ENCODE measurements around the gene STK38L. TPM values are rescaled to one million over a fixed set of nuclear protein-coding genes. Genes with fewer than 3 reads are reported as not detected.

The STK38L gene
- total and polyA plus RNA-seq, 2 of the 8 experiments (the other 6 are each of a cell fraction or from before 2014, with no cell fraction given): 8.1 to 63.6 TPM

DNA sequence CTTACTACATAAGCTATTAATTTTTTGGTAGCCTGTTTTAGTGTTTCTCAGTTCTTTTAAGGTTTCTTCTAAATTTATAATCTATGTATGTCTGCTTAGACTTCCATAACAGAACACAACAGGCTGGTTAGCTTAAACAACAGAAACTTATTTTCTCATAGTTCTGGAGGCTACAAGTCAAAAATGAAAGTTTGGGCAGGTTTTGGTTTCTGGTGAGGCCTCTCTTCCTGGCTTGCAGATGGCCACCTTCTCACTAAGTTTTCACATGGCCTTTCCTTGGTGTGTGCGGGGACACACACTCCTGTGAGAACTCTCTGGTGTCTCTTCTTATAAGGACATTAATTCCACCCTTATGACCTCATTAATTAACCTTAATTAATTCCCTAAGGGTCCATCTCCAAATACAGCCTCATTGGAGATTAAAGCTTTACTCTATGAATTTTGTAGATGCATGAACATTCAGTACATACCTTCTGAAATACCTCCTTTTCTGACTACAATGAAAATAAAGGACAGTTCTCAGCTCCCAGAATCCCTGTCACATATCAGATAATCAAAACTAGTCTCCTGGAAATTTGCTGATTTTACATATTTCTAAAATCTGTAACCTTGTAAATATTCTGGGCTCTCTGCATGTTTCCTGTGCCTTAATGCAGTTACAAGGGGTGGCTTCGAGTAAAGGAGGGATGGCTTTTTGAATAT, 65.4 kb downstream of the STK38L start (continued):
- TF ChIP-seq HDAC2 (IDR thresholded peaks at IDR 0.05; ENCODE audit: borderline replicate concordance in 1 of 2, low read depth in 2 of 2, low read length in 2 of 2) (no peak), BRCA1 (IDR thresholded peaks at IDR 0.05; ENCODE audit: low read depth, low read length) (no peak), HDAC6 (IDR thresholded peaks at IDR 0.05; ENCODE audit: low read depth, low read length) (no peak), NANOG (IDR thresholded peaks at IDR 0.05; ENCODE audit: insufficient read depth, low read depth, low read length, poor library complexity, severe bottlenecking) (no peak)

Data from H1 (cell line).